GM12872 (cell line): ENCODE measurements around the gene SENP2.

Experiments used
- CTCF ChIP-seq: IDR thresholded peaks from 3 replicates; pipeline ENCODE4 v1.5.1; 2011; ENCODE audit warnings: low read depth, mild to moderate bottlenecking, low read length, moderate library complexity; ENCODE audit not compliant: insufficient read depth

SENP2 gene

DNA sequence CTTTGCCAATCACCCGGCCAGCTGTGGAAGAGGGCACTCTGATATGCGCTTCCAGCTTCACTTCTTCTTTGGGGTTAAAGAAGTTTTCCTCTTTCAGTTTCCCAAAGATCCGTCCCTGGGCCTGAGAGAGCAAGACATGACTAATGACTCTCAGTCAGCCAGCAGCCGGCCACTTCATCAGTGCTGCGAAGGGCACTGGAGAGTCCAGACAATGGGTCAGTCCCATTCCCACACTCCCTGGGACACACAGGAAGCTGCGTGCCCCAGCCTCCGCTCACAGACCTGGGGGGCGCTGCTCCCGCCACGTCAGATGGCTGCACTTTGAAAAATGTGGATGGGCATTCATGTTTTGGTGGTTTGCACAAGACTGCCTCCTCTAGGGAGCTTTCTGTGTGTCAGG is 63.3 kb downstream of the SENP2 start:
- TF ChIP-seq CTCF: no peak

GRCh38 chr3:185651971-185652370 is 65.9 kb downstream of the SENP2 start:
- TF ChIP-seq CTCF: no peak

GRCh38 chr3:185653949-185654757 is 68.1 kb downstream of the SENP2 start:
- TF ChIP-seq CTCF: no peak

DNA sequence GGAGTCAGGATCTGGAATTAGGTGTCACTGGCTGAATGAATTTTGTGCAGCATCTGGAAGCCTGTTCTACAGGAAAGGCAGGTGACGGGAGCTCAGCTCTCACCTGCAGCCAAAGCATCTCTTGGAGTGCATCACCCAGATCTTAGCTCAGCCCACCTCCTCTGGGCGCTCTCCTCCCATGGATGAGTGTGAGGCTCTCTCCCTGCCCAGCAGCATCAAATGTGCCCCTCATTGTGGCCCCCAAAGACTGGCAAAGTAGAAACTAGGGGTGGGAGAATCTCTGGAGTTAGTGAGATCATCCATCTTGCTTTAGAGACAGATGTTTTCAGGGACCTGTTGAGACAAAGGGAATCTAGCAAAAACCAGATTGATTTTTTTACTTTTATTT is 68.7 kb downstream of the SENP2 start:
- TF ChIP-seq CTCF: no peak

DNA sequence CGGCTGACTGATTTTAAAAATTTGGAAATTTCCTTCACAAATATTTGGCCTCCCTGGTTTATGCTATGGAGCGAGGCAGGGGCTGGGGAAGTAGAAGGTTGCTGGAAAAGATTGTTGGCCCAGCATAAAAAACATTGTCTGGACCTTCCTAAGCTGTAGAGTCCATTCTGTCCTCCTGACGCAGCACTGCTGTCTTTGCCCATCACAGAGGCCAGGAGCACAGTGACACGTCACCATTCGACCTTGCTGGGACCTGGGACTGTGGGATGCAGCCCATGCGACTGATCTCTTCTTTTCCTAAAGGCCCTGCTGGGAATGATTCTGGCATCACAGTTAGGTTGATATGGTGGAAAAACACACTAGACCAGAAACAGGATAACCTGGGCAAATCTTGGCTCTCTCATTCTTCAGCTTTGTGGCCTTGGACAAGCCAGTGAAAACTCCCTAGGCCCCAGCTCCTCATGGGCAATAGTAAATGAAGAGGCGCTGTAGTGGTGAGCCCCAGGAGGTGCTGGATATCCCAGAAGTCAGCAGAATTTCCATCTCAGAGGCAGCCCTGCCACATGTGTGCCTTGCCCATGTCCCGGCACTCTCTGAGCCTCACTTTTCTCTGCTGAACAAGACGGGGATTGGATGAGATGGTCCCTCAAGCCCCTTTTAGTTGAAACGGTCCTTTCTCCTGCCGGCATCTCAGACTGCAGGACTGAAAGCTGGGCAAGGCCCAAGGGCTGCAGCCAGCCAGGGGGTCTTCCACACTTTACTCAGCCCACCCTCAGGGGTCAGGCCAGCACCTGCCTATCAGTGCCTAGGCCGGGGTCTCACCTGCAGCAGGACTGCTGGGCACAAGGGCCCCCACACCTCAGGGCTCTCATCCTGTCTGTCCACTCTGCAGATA is 69.6 kb downstream of the SENP2 start:
- no peak for TF ChIP-seq CTCF

DNA sequence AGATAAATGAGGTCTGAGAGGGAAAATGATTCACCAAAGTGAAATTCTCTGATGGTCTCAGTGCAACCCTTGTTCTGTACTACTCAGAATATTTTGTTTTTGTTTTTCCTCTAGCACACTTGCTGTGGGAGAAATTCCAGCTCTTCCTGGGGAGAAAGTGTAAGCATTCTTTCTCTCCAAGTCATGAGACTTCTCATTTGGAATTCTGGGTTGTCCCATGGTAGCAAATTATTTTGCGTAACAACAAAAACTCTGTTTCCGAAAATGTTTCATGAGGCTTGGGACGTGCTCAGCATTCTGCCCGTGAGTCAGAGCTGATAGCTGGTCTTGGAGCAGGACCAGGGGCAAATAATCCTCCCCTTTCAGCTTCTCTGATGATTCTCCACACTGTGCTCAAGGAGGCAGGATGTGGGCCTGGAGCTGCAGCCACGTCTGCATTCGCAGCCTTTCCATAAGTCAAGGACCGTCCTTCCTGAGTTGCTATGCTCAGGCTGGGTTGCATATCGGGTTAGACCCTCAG is 70.3 kb downstream of the SENP2 start:
- no peak for TF ChIP-seq CTCF

DNA sequence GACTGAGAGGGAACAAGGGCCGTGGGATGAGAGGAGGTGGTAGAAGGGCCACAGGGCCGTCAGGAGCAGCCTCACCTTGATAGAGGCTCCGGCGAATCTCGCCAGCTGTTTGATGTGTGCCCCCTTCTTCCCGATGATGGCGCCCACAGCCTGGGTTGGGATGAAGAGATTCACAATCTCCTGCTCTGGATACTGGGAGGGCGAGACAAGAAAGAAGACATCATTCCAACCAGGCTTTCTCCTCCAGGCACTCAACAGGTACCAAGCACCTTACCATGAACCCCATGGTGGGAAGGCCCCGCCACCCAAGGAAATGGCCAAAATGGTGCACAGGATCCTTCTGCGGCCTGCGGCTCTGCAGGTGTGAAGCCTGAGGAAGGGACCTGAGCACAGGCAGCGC is 71.1 kb downstream of the SENP2 start:
- TF ChIP-seq CTCF: no peak
